ENCODE data around the gene ZFYVE19.
"Not testable (repeated sequence)": the region's sequence is repeated elsewhere in the genome, so short reads cannot be mapped to it uniquely, and the experiment has no call there.

ZFYVE19 gene

DNA sequence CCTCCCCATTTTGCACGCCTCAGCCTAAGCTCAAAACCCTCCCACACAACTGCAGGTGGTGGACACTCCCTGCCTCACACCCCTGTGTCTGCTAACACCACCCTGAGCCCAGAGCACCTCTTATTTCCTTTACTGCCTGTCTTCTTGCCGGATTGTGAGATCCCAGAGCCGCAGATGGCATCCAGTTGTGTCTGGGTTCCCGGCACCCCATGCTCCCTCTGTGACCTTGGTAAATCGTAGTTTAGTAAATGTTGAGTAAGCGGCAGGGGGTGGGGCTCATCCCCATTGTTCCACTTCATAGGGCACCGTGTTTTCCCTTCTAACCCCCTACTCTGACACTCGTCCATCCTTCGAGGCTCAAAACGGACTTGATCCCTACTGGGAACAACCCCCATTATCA, 51.8 kb downstream of the ZFYVE19 start:
- Histone ChIP-seq H3K4me1 (ENCODE audit: control insufficient read depth in 2 of 2, insufficient read depth in 1 of 2, low read depth in 1 of 2, low read length in 2 of 2) (peaks cover 1 to 2% of the 10 kb centered on the region in 2 donors), H3K4ac (ENCODE audit: low read length) (no peak overlapping the region), H2BK120ac (ENCODE audit: low read depth, low read length) (no peak overlapping the region), H3K9ac (ENCODE audit: low read depth, low read length, poor library complexity) (no peak overlapping the region), H2AFZ (ENCODE audit: low read length) (no peak overlapping the region), H3K27me3 (ENCODE audit: control insufficient read depth in 3 of 3, insufficient read depth in 3 of 3, low read depth in 1 of 3, low read length in 3 of 3) (peaks cover 0 to 27% (median 0%) of the 10 kb centered on the region in 3 experiments), H3K14ac (ENCODE audit: low read length) (no peak overlapping the region), H3K79me1 (ENCODE audit: low read depth, low read length) (no peaks in the 10 kb centered on the region), H4K91ac (ENCODE audit: low read depth, low read length, poor library complexity) (no peak overlapping the region), H2AK5ac (ENCODE audit: low read depth, low read length) (no peak overlapping the region), H2BK12ac (ENCODE audit: low read length) (no peak overlapping the region), H4K8ac (ENCODE audit: low read depth, low read length) (no peak overlapping the region), H2BK5ac (ENCODE audit: low read length) (no peak overlapping the region), H3K4me3 (ENCODE audit: low read length in 2 of 2) (peak overlapping the region in 1 of 2 donors; percentile 0), H2BK15ac (ENCODE audit: low read length) (no peak overlapping the region), H3K9me3 (replicated peaks in 1 of 2; ENCODE audit: control insufficient read depth in 2 of 2, insufficient read depth in 1 of 2, low read depth in 1 of 2, low read length in 2 of 2) (no peaks in the 10 kb centered on the region), H3K18ac (ENCODE audit: low read length) (no peak overlapping the region), H3K36me3 (replicated peaks in 1 of 2; ENCODE audit: control insufficient read depth in 2 of 2, insufficient read depth in 2 of 2, low read length in 2 of 2) (no peaks in the 10 kb centered on the region), H3K27ac (replicated peaks; ENCODE audit: low read length) (no peak overlapping the region), H3K23ac (ENCODE audit: low read depth, low read length, poor library complexity) (no peak overlapping the region), H3K4me2 (ENCODE audit: insufficient read depth, low read length, poor library complexity, severe bottlenecking) (no peak overlapping the region)
- no CpG with 5 or more reads among the region's 10 CpGs for WGBS, 2 donors (ENCODE audit: extremely low coverage in 2 of 2, insufficient read length in 2 of 2, insufficient replicate concordance in 1 of 2)
- DNase-seq (ENCODE audit: low spot score), result no peak

DNA sequence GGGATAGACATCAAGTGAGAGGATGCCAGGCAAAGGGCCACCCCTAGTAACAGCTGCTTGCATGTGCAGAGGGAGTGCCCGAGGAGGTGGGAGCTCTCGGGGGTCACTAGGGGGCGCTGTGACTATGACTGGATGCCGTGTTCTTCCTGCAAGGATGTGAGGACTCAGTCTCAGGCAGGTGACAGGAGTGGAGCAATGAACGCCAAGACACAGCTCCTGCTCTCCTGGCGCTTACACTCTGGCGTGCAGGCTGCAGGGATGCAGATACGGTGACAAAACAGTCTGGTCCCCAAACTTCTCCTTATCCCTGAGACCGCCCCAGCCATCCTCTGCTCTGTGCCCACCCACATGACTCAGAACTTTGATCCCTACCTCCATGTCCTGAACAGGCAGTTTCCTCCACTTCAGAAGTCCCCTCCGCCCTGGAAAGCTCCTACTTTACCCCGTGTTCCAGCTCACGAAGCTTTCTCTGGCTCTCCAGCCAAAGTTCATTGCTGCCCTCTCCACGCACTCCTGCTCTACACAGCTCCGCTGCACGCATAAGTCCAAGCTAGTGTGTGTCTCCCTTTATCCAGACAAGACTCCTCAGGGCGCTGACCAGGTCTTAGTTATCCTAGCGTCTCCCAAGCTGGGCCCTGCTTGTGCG, 52.4 kb downstream of the ZFYVE19 start:
- H3K14ac ChIP-seq (ENCODE audit: low read length), result no peak overlapping the region
- no peaks in the 10 kb centered on the region for H3K9me3 ChIP-seq (replicated peaks in 1 of 2; ENCODE audit: control insufficient read depth in 2 of 2, insufficient read depth in 1 of 2, low read depth in 1 of 2, low read length in 2 of 2)
- DNase-seq (ENCODE audit: low spot score), result peak; percentile 79
- H4K91ac ChIP-seq (ENCODE audit: low read depth, low read length, poor library complexity), result no peak overlapping the region
- H4K8ac ChIP-seq (ENCODE audit: low read depth, low read length), result no peak overlapping the region
- H2AK5ac ChIP-seq (ENCODE audit: low read depth, low read length), result peak overlapping the region; percentile 30
- WGBS, 2 donors (ENCODE audit: extremely low coverage in 2 of 2, insufficient read length in 2 of 2, insufficient replicate concordance in 1 of 2), result no CpG with 5 or more reads among the region's 18 CpGs
- H2AFZ ChIP-seq (ENCODE audit: low read length), result peak overlapping the region; percentile 41
- H3K9ac ChIP-seq (ENCODE audit: low read depth, low read length, poor library complexity), result no peak overlapping the region
- H3K79me1 ChIP-seq (ENCODE audit: low read depth, low read length), result no peaks in the 10 kb centered on the region
- no peak overlapping the region for H3K23ac ChIP-seq (ENCODE audit: low read depth, low read length, poor library complexity)
- H2BK5ac ChIP-seq (ENCODE audit: low read length), result no peak overlapping the region
- no peak overlapping the region for H3K27ac ChIP-seq (replicated peaks; ENCODE audit: low read length)
- no peaks in the 10 kb centered on the region for H3K36me3 ChIP-seq (replicated peaks in 1 of 2; ENCODE audit: control insufficient read depth in 2 of 2, insufficient read depth in 2 of 2, low read length in 2 of 2)
- no peak overlapping the region for H2BK15ac ChIP-seq (ENCODE audit: low read length)
- no peak overlapping the region for H2BK120ac ChIP-seq (ENCODE audit: low read depth, low read length)
- peak overlapping the region; percentile 25 for H3K18ac ChIP-seq (ENCODE audit: low read length)
- H3K4me3 ChIP-seq (ENCODE audit: low read length in 2 of 2), result peak overlapping the region in 1 of 2 donors; percentile 15
- H3K4me1 ChIP-seq (ENCODE audit: control insufficient read depth in 2 of 2, insufficient read depth in 1 of 2, low read depth in 1 of 2, low read length in 2 of 2), result peaks cover 1 to 2% of the 10 kb centered on the region in 2 donors
- no peak overlapping the region for H2BK12ac ChIP-seq (ENCODE audit: low read length)
- peaks cover 0 to 23% (median 0%) of the 10 kb centered on the region in 3 experiments for H3K27me3 ChIP-seq (ENCODE audit: control insufficient read depth in 3 of 3, insufficient read depth in 3 of 3, low read depth in 1 of 3, low read length in 3 of 3)
- peak overlapping the region; percentile 12 for H3K4me2 ChIP-seq (ENCODE audit: insufficient read depth, low read length, poor library complexity, severe bottlenecking)
- H3K4ac ChIP-seq (ENCODE audit: low read length), result no peak overlapping the region

DNA sequence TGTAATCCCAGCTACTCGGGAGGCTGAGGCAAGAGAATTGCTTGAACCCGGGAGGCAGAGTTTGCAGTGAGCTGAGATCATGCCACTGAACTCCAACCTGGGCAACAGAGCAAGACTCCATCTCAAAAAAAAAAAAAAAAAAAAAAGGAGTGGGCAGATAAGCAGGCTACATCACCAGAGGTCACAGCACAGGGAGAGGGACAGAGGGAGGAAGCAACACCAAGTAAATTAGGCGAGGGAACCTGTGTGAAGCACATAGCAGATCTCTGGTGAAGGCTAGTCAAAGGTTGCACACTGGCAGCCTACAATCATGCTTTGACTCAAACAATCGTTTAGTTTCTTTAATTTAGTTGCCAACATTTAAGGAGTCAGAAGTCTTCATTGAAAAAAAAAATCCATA, 54.3 kb downstream of the ZFYVE19 start:
- peaks cover 0 to 16% (median 0%) of the 10 kb centered on the region in 3 experiments for H3K27me3 ChIP-seq (ENCODE audit: control insufficient read depth in 3 of 3, insufficient read depth in 3 of 3, low read depth in 1 of 3, low read length in 3 of 3)
- H3K4me3 ChIP-seq (ENCODE audit: low read length in 2 of 2); H3K14ac ChIP-seq (ENCODE audit: low read length); H3K4me2 ChIP-seq (ENCODE audit: insufficient read depth, low read length, poor library complexity, severe bottlenecking); H3K23ac ChIP-seq (ENCODE audit: low read depth, low read length, poor library complexity); H2AK5ac ChIP-seq (ENCODE audit: low read depth, low read length); DNase-seq (ENCODE audit: low spot score); H2BK120ac ChIP-seq (ENCODE audit: low read depth, low read length); H2BK15ac ChIP-seq (ENCODE audit: low read length); H2BK12ac ChIP-seq (ENCODE audit: low read length); H2BK5ac ChIP-seq (ENCODE audit: low read length); H3K9ac ChIP-seq (ENCODE audit: low read depth, low read length, poor library complexity); H3K18ac ChIP-seq (ENCODE audit: low read length); H3K27ac ChIP-seq (replicated peaks; ENCODE audit: low read length); H3K4me1 ChIP-seq (ENCODE audit: control insufficient read depth in 2 of 2, insufficient read depth in 1 of 2, low read depth in 1 of 2, low read length in 2 of 2); H4K91ac ChIP-seq (ENCODE audit: low read depth, low read length, poor library complexity); H3K4ac ChIP-seq (ENCODE audit: low read length); H2AFZ ChIP-seq (ENCODE audit: low read length); H3K36me3 ChIP-seq (replicated peaks in 1 of 2; ENCODE audit: control insufficient read depth in 2 of 2, insufficient read depth in 2 of 2, low read length in 2 of 2); H3K79me1 ChIP-seq (ENCODE audit: low read depth, low read length); H3K9me3 ChIP-seq (replicated peaks in 1 of 2; ENCODE audit: control insufficient read depth in 2 of 2, insufficient read depth in 1 of 2, low read depth in 1 of 2, low read length in 2 of 2); H4K8ac ChIP-seq (ENCODE audit: low read depth, low read length): not testable (repeated sequence)
- WGBS, 2 donors (ENCODE audit: extremely low coverage in 2 of 2, insufficient read length in 2 of 2, insufficient replicate concordance in 1 of 2), result no CpG with 5 or more reads among the region's 4 CpGs

DNA sequence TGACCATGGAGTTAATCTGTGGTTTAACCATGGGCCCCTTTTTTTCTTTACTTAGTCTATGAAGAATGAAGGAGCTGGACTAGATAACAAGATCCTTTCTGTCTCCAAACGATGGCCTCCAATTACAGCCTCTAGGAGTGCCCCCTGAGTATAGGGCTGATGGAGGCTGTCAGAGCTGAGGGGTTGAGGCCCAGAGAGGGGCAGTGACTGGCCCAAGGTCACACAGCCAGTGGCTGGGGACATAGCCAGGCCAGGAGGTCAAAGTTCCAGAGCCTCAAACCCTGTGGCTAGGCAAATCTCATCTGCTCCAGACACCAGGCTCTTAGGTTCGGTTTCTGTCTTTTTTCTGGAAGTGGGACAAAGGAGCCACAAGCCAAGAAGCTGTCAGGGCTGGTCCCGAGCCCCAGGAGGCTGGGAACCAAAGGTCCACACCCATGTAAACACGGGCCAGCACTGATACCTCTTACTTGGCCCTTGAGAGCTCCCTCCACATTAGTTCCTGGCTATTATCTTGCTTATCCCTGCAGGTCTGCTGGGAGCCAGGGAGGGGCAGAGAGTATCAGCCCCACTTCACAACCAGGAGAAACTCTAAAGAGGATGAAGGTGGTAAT, 56.9 kb downstream of the ZFYVE19 start:
- H3K27ac ChIP-seq (replicated peaks; ENCODE audit: low read length), result no peak overlapping the region
- no peak overlapping the region for H2BK5ac ChIP-seq (ENCODE audit: low read length)
- no peak overlapping the region for H2BK15ac ChIP-seq (ENCODE audit: low read length)
- no peak overlapping the region for H3K14ac ChIP-seq (ENCODE audit: low read length)
- no peaks in the 10 kb centered on the region for H3K9me3 ChIP-seq (replicated peaks in 1 of 2; ENCODE audit: control insufficient read depth in 2 of 2, insufficient read depth in 1 of 2, low read depth in 1 of 2, low read length in 2 of 2)
- H3K4me1 ChIP-seq (ENCODE audit: control insufficient read depth in 2 of 2, insufficient read depth in 1 of 2, low read depth in 1 of 2, low read length in 2 of 2), result peaks cover 0 to 1% of the 10 kb centered on the region in 2 donors
- WGBS, 2 donors (ENCODE audit: extremely low coverage in 2 of 2, insufficient read length in 2 of 2, insufficient replicate concordance in 1 of 2), result no CpG with 5 or more reads among the region's 4 CpGs
- no peak overlapping the region for H2BK12ac ChIP-seq (ENCODE audit: low read length)
- no peak overlapping the region for H2AFZ ChIP-seq (ENCODE audit: low read length)
- no peak overlapping the region for H2BK120ac ChIP-seq (ENCODE audit: low read depth, low read length)
- no peaks in the 10 kb centered on the region for H3K79me1 ChIP-seq (ENCODE audit: low read depth, low read length)
- H3K4me3 ChIP-seq (ENCODE audit: low read length in 2 of 2), result no peak overlapping the region
- no peak overlapping the region for H4K91ac ChIP-seq (ENCODE audit: low read depth, low read length, poor library complexity)
- no peak overlapping the region for H3K4me2 ChIP-seq (ENCODE audit: insufficient read depth, low read length, poor library complexity, severe bottlenecking)
- H3K9ac ChIP-seq (ENCODE audit: low read depth, low read length, poor library complexity), result no peak overlapping the region
- H3K36me3 ChIP-seq (replicated peaks in 1 of 2; ENCODE audit: control insufficient read depth in 2 of 2, insufficient read depth in 2 of 2, low read length in 2 of 2), result no peaks in the 10 kb centered on the region
- H3K4ac ChIP-seq (ENCODE audit: low read length), result no peak overlapping the region
- no peak overlapping the region for H3K18ac ChIP-seq (ENCODE audit: low read length)
- no peak for DNase-seq (ENCODE audit: low spot score)
- H3K27me3 ChIP-seq (ENCODE audit: control insufficient read depth in 3 of 3, insufficient read depth in 3 of 3, low read depth in 1 of 3, low read length in 3 of 3), result peaks cover 0 to 10% (median 0%) of the 10 kb centered on the region in 3 experiments
- H4K8ac ChIP-seq (ENCODE audit: low read depth, low read length), result no peak overlapping the region
- H2AK5ac ChIP-seq (ENCODE audit: low read depth, low read length), result peak overlapping the region; percentile 62
- no peak overlapping the region for H3K23ac ChIP-seq (ENCODE audit: low read depth, low read length, poor library complexity)
